ENCODE measurements around the gene MNDA.

The MNDA gene

DNA sequence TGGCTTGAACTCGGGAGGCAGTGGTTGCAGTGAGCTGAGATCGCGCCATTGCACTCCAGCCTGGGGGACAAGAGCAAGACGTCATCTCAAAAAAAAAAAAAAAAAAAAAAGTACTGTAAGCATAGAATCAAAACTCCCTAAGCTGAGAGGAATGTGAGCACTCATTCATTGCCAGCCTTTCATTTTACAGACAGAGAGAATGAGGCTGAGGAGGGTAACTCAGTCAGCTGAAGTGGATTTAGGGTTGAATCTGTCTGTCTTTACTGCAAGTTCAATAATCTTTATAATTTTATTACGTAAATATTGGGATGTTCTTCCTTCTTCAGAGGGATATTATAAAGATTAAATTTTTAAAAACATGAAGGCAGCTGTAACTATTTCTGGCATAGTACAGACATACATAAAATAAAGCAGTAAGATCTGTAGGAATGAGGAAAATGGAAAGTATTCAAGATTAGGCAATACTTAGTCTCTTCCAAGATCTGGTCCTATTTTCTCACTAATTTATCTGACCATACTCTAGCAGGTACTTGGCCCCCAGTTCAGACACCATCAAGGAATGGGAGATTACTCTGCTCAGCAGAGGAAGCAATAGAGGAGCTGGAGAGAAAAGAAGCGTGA is 24.1 kb upstream of the MNDA start:
- Histone ChIP-seq H3K14ac (ENCODE audit: low read length) (no peak overlapping the region), H2BK12ac (ENCODE audit: low read length) (no peak overlapping the region), H3K9me3 (replicated peaks in 1 of 2; ENCODE audit: control insufficient read depth in 2 of 2, insufficient read depth in 1 of 2, low read depth in 1 of 2, low read length in 2 of 2) (peaks cover 0 to 1% of the 10 kb centered on the region in 2 donors), H2AK5ac (ENCODE audit: low read depth, low read length) (no peak overlapping the region), H3K4me3 (ENCODE audit: low read length in 2 of 2) (no peak overlapping the region), H4K8ac (ENCODE audit: low read depth, low read length) (no peak overlapping the region), H3K18ac (ENCODE audit: low read length) (no peak overlapping the region), H3K27me3 (ENCODE audit: control insufficient read depth in 3 of 3, insufficient read depth in 3 of 3, low read depth in 1 of 3, low read length in 3 of 3) (no peaks in the 10 kb centered on the region), H3K4me1 (ENCODE audit: control insufficient read depth in 2 of 2, insufficient read depth in 1 of 2, low read depth in 1 of 2, low read length in 2 of 2) (no peaks in the 10 kb centered on the region), H2AFZ (ENCODE audit: low read length) (no peak overlapping the region), H3K79me1 (ENCODE audit: low read depth, low read length) (no peaks in the 10 kb centered on the region), H3K4me2 (ENCODE audit: insufficient read depth, low read length, poor library complexity, severe bottlenecking) (no peak overlapping the region), H3K36me3 (replicated peaks in 1 of 2; ENCODE audit: control insufficient read depth in 2 of 2, insufficient read depth in 2 of 2, low read length in 2 of 2) (no peaks in the 10 kb centered on the region), H3K23ac (ENCODE audit: low read depth, low read length, poor library complexity) (no peak overlapping the region), H2BK120ac (ENCODE audit: low read depth, low read length) (no peak overlapping the region), H3K9ac (ENCODE audit: low read depth, low read length, poor library complexity) (no peak overlapping the region), H3K4ac (ENCODE audit: low read length) (no peak overlapping the region), H2BK15ac (ENCODE audit: low read length) (no peak overlapping the region), H3K27ac (replicated peaks; ENCODE audit: low read length) (no peak overlapping the region), H4K91ac (ENCODE audit: low read depth, low read length, poor library complexity) (no peak overlapping the region), H2BK5ac (ENCODE audit: low read length) (no peak overlapping the region)
- DNase-seq (ENCODE audit: low spot score): no peak
- WGBS, 2 donors (ENCODE audit: extremely low coverage in 2 of 2, insufficient read length in 2 of 2, insufficient replicate concordance in 1 of 2): no CpG with 5 or more reads among the region's 6 CpGs

DNA sequence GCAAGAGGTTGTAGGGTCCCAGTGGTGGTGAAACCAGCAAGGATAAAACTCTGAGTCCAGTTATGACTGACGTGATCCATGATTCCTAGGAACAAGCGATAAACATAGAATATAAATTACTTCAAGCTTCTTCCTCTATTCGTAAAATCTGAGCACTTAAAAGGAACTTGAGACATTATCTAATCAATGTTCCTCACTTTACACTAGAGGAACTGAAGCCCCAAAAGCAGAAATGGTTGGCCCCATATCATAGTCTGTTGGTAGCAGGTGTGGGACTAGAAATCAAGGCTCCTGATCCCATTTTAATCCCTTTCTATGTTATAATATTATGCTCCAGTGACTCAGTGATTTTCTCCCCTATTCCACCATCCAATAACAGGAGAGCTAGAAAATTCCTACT is 21.9 kb upstream of the MNDA start:
- H2BK15ac ChIP-seq (ENCODE audit: low read length): no peak overlapping the region
- H3K27ac ChIP-seq (replicated peaks; ENCODE audit: low read length): no peak overlapping the region
- no peak overlapping the region for H3K18ac ChIP-seq (ENCODE audit: low read length)
- no CpG with 5 or more reads among the region's 3 CpGs for WGBS, 2 donors (ENCODE audit: extremely low coverage in 2 of 2, insufficient read length in 2 of 2, insufficient replicate concordance in 1 of 2)
- no peak overlapping the region for H2BK5ac ChIP-seq (ENCODE audit: low read length)
- H3K4me2 ChIP-seq (ENCODE audit: insufficient read depth, low read length, poor library complexity, severe bottlenecking): no peak overlapping the region
- no peak overlapping the region for H2BK120ac ChIP-seq (ENCODE audit: low read depth, low read length)
- H4K91ac ChIP-seq (ENCODE audit: low read depth, low read length, poor library complexity): no peak overlapping the region
- H3K4me3 ChIP-seq (ENCODE audit: low read length in 2 of 2): no peak overlapping the region
- no peaks in the 10 kb centered on the region for H3K27me3 ChIP-seq (ENCODE audit: control insufficient read depth in 3 of 3, insufficient read depth in 3 of 3, low read depth in 1 of 3, low read length in 3 of 3)
- no peak overlapping the region for H2BK12ac ChIP-seq (ENCODE audit: low read length)
- no peak for DNase-seq (ENCODE audit: low spot score)
- no peaks in the 10 kb centered on the region for H3K79me1 ChIP-seq (ENCODE audit: low read depth, low read length)
- H3K36me3 ChIP-seq (replicated peaks in 1 of 2; ENCODE audit: control insufficient read depth in 2 of 2, insufficient read depth in 2 of 2, low read length in 2 of 2): no peaks in the 10 kb centered on the region
- H2AK5ac ChIP-seq (ENCODE audit: low read depth, low read length): no peak overlapping the region
- no peak overlapping the region for H3K14ac ChIP-seq (ENCODE audit: low read length)
- H3K4ac ChIP-seq (ENCODE audit: low read length): no peak overlapping the region
- H3K9ac ChIP-seq (ENCODE audit: low read depth, low read length, poor library complexity): no peak overlapping the region
- no peak overlapping the region for H2AFZ ChIP-seq (ENCODE audit: low read length)
- no peaks in the 10 kb centered on the region for H3K4me1 ChIP-seq (ENCODE audit: control insufficient read depth in 2 of 2, insufficient read depth in 1 of 2, low read depth in 1 of 2, low read length in 2 of 2)
- H4K8ac ChIP-seq (ENCODE audit: low read depth, low read length): no peak overlapping the region
- H3K9me3 ChIP-seq (replicated peaks in 1 of 2; ENCODE audit: control insufficient read depth in 2 of 2, insufficient read depth in 1 of 2, low read depth in 1 of 2, low read length in 2 of 2): peaks cover 0 to 1% of the 10 kb centered on the region in 2 donors
- H3K23ac ChIP-seq (ENCODE audit: low read depth, low read length, poor library complexity): no peak overlapping the region

DNA sequence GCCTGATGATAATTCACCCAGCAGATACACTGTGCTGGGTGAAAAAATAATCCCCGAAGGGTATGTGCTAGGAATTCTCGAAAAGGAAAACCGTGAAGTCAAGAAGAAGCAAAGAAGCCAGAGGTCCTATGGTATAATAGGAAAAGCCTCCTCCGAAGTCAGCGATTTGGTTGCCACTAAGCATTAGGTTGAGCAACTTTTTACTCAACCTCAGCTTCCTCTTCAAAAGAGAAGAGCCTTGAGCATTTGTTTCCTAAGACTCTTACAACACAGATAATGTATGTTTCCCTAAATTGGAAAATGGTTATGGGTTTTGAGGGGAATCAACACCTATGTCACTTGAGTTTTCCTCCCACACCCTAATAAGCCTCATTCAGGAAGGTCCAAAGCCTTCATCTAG is 21.3 kb upstream of the MNDA start:
- no peak for DNase-seq (ENCODE audit: low spot score)
- Histone ChIP-seq H4K8ac (ENCODE audit: low read depth, low read length) (no peak overlapping the region), H3K27ac (replicated peaks; ENCODE audit: low read length) (no peak overlapping the region), H2AFZ (ENCODE audit: low read length) (no peak overlapping the region), H2BK120ac (ENCODE audit: low read depth, low read length) (no peak overlapping the region), H3K36me3 (replicated peaks in 1 of 2; ENCODE audit: control insufficient read depth in 2 of 2, insufficient read depth in 2 of 2, low read length in 2 of 2) (no peaks in the 10 kb centered on the region), H3K27me3 (ENCODE audit: control insufficient read depth in 3 of 3, insufficient read depth in 3 of 3, low read depth in 1 of 3, low read length in 3 of 3) (no peaks in the 10 kb centered on the region), H3K18ac (ENCODE audit: low read length) (no peak overlapping the region), H3K4me3 (ENCODE audit: low read length in 2 of 2) (no peak overlapping the region), H3K4me1 (ENCODE audit: control insufficient read depth in 2 of 2, insufficient read depth in 1 of 2, low read depth in 1 of 2, low read length in 2 of 2) (no peaks in the 10 kb centered on the region), H2BK5ac (ENCODE audit: low read length) (no peak overlapping the region), H3K4ac (ENCODE audit: low read length) (no peak overlapping the region), H3K14ac (ENCODE audit: low read length) (no peak overlapping the region), H2AK5ac (ENCODE audit: low read depth, low read length) (no peak overlapping the region), H3K9ac (ENCODE audit: low read depth, low read length, poor library complexity) (no peak overlapping the region), H3K4me2 (ENCODE audit: insufficient read depth, low read length, poor library complexity, severe bottlenecking) (no peak overlapping the region), H2BK15ac (ENCODE audit: low read length) (no peak overlapping the region), H3K79me1 (ENCODE audit: low read depth, low read length) (no peaks in the 10 kb centered on the region), H2BK12ac (ENCODE audit: low read length) (no peak overlapping the region), H3K23ac (ENCODE audit: low read depth, low read length, poor library complexity) (no peak overlapping the region), H3K9me3 (replicated peaks in 1 of 2; ENCODE audit: control insufficient read depth in 2 of 2, insufficient read depth in 1 of 2, low read depth in 1 of 2, low read length in 2 of 2) (peaks cover 0 to 1% of the 10 kb centered on the region in 2 donors), H4K91ac (ENCODE audit: low read depth, low read length, poor library complexity) (no peak overlapping the region)
- WGBS, 2 donors (ENCODE audit: extremely low coverage in 2 of 2, insufficient read length in 2 of 2, insufficient replicate concordance in 1 of 2): no CpG with 5 or more reads among the region's 5 CpGs

DNA sequence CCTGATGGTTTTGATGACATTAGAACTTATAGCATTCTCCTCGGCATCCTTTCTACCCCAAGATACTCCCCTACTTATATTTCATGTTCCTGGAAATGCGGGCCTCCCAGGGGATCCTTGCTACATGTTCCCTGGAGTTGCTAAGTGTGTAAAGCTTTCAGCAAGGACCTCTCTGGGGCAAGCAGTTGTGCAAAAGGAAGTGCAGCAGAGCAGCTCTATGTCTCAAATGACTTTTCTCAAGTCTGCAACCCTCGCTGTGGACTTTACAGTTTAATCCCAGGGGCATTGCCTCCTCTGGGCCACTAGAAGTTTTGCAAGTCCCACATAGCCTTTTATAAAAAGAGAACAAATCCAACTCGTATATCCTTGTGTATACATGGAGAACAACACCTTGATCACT is 20.8 kb upstream of the MNDA start:
- Histone ChIP-seq H3K27ac (replicated peaks; ENCODE audit: low read length) (no peak overlapping the region), H3K4me2 (ENCODE audit: insufficient read depth, low read length, poor library complexity, severe bottlenecking) (no peak overlapping the region), H3K4me3 (ENCODE audit: low read length in 2 of 2) (no peak overlapping the region), H3K27me3 (ENCODE audit: control insufficient read depth in 3 of 3, insufficient read depth in 3 of 3, low read depth in 1 of 3, low read length in 3 of 3) (no peaks in the 10 kb centered on the region), H3K23ac (ENCODE audit: low read depth, low read length, poor library complexity) (no peak overlapping the region), H3K4ac (ENCODE audit: low read length) (no peak overlapping the region), H4K8ac (ENCODE audit: low read depth, low read length) (no peak overlapping the region), H3K4me1 (ENCODE audit: control insufficient read depth in 2 of 2, insufficient read depth in 1 of 2, low read depth in 1 of 2, low read length in 2 of 2) (no peaks in the 10 kb centered on the region), H2AK5ac (ENCODE audit: low read depth, low read length) (no peak overlapping the region), H3K9me3 (replicated peaks in 1 of 2; ENCODE audit: control insufficient read depth in 2 of 2, insufficient read depth in 1 of 2, low read depth in 1 of 2, low read length in 2 of 2) (peaks cover 0 to 1% of the 10 kb centered on the region in 2 donors), H2AFZ (ENCODE audit: low read length) (no peak overlapping the region), H3K18ac (ENCODE audit: low read length) (no peak overlapping the region), H2BK5ac (ENCODE audit: low read length) (no peak overlapping the region), H4K91ac (ENCODE audit: low read depth, low read length, poor library complexity) (no peak overlapping the region), H2BK120ac (ENCODE audit: low read depth, low read length) (no peak overlapping the region), H3K79me1 (ENCODE audit: low read depth, low read length) (no peaks in the 10 kb centered on the region), H3K14ac (ENCODE audit: low read length) (no peak overlapping the region), H2BK12ac (ENCODE audit: low read length) (no peak overlapping the region), H3K9ac (ENCODE audit: low read depth, low read length, poor library complexity) (no peak overlapping the region), H3K36me3 (replicated peaks in 1 of 2; ENCODE audit: control insufficient read depth in 2 of 2, insufficient read depth in 2 of 2, low read length in 2 of 2) (no peaks in the 10 kb centered on the region), H2BK15ac (ENCODE audit: low read length) (no peak overlapping the region)
- DNase-seq (ENCODE audit: low spot score): no peak
- WGBS, 2 donors (ENCODE audit: extremely low coverage in 2 of 2, insufficient read length in 2 of 2, insufficient replicate concordance in 1 of 2): no CpG with 5 or more reads among the region's 4 CpGs

Data from neuronal stem cell (in vitro differentiated cells).